Measurements from ENCODE around the gene RRP1B.

RRP1B gene

GRCh38 chr21:43618940-43619339, 40.4 kb upstream of the RRP1B start:
- H3K27me3 ChIP-seq = no peaks in the 10 kb centered on the region
- intact Hi-C loops (cut with DNase I; ENCODE audit: low total_unique reads) = no loop called here
- H3K4me1 ChIP-seq = no peaks in the 10 kb centered on the region

GRCh38 chr21:43619344-43619743, 40.0 kb upstream of the RRP1B start:
- DNase-seq = no peak
- intact Hi-C loops (cut with DNase I; ENCODE audit: low total_unique reads) = no loop called here
- no peak overlapping the region for H3K27ac ChIP-seq

More at GRCh38 chr21:43618940-43619339, 40.4 kb upstream of the RRP1B start:
- H3K9me3 ChIP-seq = peaks cover 0 to 17% (median 6%) of the 10 kb centered on the region in 3 donors
- H3K4me3 ChIP-seq = no peak overlapping the region
- no peaks in the 10 kb centered on the region for H3K36me3 ChIP-seq
- no peak for DNase-seq
- no peak for TF ChIP-seq CTCF (IDR thresholded peaks at IDR 0.05)
- no peak overlapping the region for H3K27ac ChIP-seq

GRCh38 chr21:43619856-43620255, 39.5 kb upstream of the RRP1B start:
- no peaks in the 10 kb centered on the region for H3K36me3 ChIP-seq
- H3K4me1 ChIP-seq = no peaks in the 10 kb centered on the region
- H3K9me3 ChIP-seq = peaks cover 0 to 17% (median 6%) of the 10 kb centered on the region in 3 donors
- intact Hi-C loops (cut with DNase I; ENCODE audit: low total_unique reads) = no loop called here
- H3K27me3 ChIP-seq = no peaks in the 10 kb centered on the region
- no peak overlapping the region for H3K4me3 ChIP-seq
- no peak overlapping the region for H3K27ac ChIP-seq
- TF ChIP-seq CTCF (IDR thresholded peaks at IDR 0.05) = no peak
- DNase-seq = no peak

More at GRCh38 chr21:43619344-43619743, 40.0 kb upstream of the RRP1B start:
- H3K36me3 ChIP-seq = no peaks in the 10 kb centered on the region
- TF ChIP-seq CTCF (IDR thresholded peaks at IDR 0.05) = no peak
- no peak overlapping the region for H3K4me3 ChIP-seq
- H3K9me3 ChIP-seq = peaks cover 0 to 17% (median 6%) of the 10 kb centered on the region in 3 donors
- H3K4me1 ChIP-seq = no peaks in the 10 kb centered on the region
- no peaks in the 10 kb centered on the region for H3K27me3 ChIP-seq

- Histone ChIP-seq H3K9me3 (peaks cover 0 to 17% (median 6%) of the 10 kb centered on the region in 3 donors), H3K27me3 (no peaks in the 10 kb centered on the region), H3K4me1 (no peaks in the 10 kb centered on the region), H3K27ac (no peak overlapping the region), H3K36me3 (no peaks in the 10 kb centered on the region), H3K4me3 (no peak overlapping the region)
- no peak for TF ChIP-seq CTCF (IDR thresholded peaks at IDR 0.05)
- intact Hi-C loops (cut with DNase I; ENCODE audit: low total_unique reads) = no loop called here
- no peak for DNase-seq
These were observed 36.6 kb upstream of the RRP1B start for GRCh38 chr21:43622796-43623195.

GRCh38 chr21:43623588-43623987, 35.8 kb upstream of the RRP1B start:
- no peak for DNase-seq
- TF ChIP-seq CTCF (IDR thresholded peaks at IDR 0.05) = no peak
- Histone ChIP-seq H3K4me3 (no peak overlapping the region), H3K9me3 (peaks cover 0 to 20% (median 9%) of the 10 kb centered on the region in 3 donors), H3K27me3 (no peaks in the 10 kb centered on the region), H3K27ac (no peak overlapping the region), H3K36me3 (no peaks in the 10 kb centered on the region), H3K4me1 (no peaks in the 10 kb centered on the region)
- intact Hi-C loops (cut with DNase I; ENCODE audit: low total_unique reads) = no loop called here

GRCh38 chr21:43624339-43624738, 35.0 kb upstream of the RRP1B start:
- Histone ChIP-seq H3K9me3 (peaks cover 0 to 23% (median 11%) of the 10 kb centered on the region in 3 donors), H3K27me3 (no peaks in the 10 kb centered on the region), H3K27ac (no peak overlapping the region), H3K4me1 (no peaks in the 10 kb centered on the region), H3K4me3 (no peak overlapping the region), H3K36me3 (no peaks in the 10 kb centered on the region)
- intact Hi-C loops (cut with DNase I; ENCODE audit: low total_unique reads) = no loop called here
- no peak for TF ChIP-seq CTCF (IDR thresholded peaks at IDR 0.05)
- no peak for DNase-seq
